ENCODE measurements around the gene ASPDH. TPM values are rescaled to one million over a fixed set of nuclear protein-coding genes. Genes with fewer than 3 reads are reported as not detected.

ASPDH gene
- total and polyA plus RNA-seq, 2 of the 13 experiments (the other 11 are each of a cell fraction or from before 2014, with no cell fraction given) = 2.2 to 3.3 TPM

DNA sequence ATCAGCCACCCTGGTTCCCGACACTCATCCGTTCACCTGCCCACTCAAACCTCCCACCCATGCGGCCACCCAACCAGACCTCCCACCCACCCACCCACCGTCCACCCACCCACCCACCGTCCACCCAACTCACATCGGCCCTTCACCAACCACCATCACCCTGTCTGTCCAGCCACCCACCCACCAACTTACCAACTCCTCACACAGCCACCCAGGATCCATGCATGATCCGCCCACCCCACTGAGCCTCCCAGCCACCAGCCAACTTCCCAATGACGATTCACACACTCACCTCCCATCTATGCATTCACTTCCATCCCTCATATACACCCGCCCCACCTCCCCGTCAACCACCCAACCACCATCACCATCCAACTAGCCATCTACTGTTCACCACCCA lies 7.0 kb downstream of the ASPDH start:
- Histone ChIP-seq H3K4me1 (ENCODE audit: insufficient read depth, low read length) (peaks cover 4% of the 10 kb centered on the region; the same call in 1 of the 2 replicates), H3K79me2 (ENCODE audit: insufficient read depth, low read length) (no peaks in the 10 kb centered on the region), H2AFZ (ENCODE audit: low read length) (no peak overlapping the region), H3K36me3 (replicated peaks in 1 of 2; ENCODE audit: control insufficient read depth in 1 of 2, insufficient read depth in 2 of 2, low read length in 2 of 2) (no peaks in the 10 kb centered on the region), H3K9me3 (ENCODE audit: low read length) (no peaks in the 10 kb centered on the region), H4K20me1 (ENCODE audit: insufficient read depth, low read length) (no peaks in the 10 kb centered on the region), H3K27ac (ENCODE audit: extremely low read length, insufficient read depth, low read length) (no peak overlapping the region), H3K9ac (ENCODE audit: insufficient read depth, low read depth, low read length) (no peak overlapping the region), H3K27me3 (ENCODE audit: control insufficient read depth in 1 of 2, insufficient read depth in 2 of 2, low read length in 2 of 2) (no peaks in the 10 kb centered on the region; a peak in 2 of 5 replicates), H3K4me3 (replicated peaks in 1 of 3; ENCODE audit: insufficient read depth in 1 of 3, low read depth in 2 of 3, low read length in 3 of 3) (no peak overlapping the region), H3K4me2 (ENCODE audit: low read depth, low read length) (no peak overlapping the region)
- FAIRE-seq (no peak), DNase-seq (ENCODE audit: low spot score) (no peak), ATAC-seq (no peak)
- WGBS (ENCODE audit: low lambda C conversion rate) = 81% methylated on average over 9 of the region's 10 CpGs
- ChIA-PET CTCF (ENCODE audit: low intra/inter-chr PET ratio, low total read pairs) (no interaction called here), POLR2A (no interaction called here)
- intact Hi-C loops (cut with micrococcal nuclease; ENCODE audit: unreplicated experiment) (no loop called here), in situ Hi-C loops (cut with HindIII; ENCODE audit: extremely low pct_ligation_motif_present, low pct_unique_long_range_greater_than_20kb) (no loop called here)
- no TSS peak for BruUV-seq (replicated peaks)
- TF ChIP-seq, protein P1, sequence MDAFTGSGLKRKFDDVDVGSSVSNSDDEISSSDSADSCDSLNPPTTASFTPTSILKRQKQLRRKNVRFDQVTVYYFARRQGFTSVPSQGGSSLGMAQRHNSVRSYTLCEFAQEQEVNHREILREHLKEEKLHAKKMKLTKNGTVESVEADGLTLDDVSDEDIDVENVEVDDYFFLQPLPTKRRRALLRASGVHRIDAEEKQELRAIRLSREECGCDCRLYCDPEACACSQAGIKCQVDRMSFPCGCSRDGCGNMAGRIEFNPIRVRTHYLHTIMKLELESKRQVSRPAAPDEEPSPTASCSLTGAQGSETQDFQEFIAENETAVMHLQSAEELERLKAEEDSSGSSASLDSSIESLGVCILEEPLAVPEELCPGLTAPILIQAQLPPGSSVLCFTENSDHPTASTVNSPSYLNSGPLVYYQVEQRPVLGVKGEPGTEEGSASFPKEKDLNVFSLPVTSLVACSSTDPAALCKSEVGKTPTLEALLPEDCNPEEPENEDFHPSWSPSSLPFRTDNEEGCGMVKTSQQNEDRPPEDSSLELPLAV (CRISPR knock-in tag; conservative IDR thresholded peaks at IDR 0.05; ENCODE audit: low read depth) = no peak
- TF ChIP-seq, protein P2, sequence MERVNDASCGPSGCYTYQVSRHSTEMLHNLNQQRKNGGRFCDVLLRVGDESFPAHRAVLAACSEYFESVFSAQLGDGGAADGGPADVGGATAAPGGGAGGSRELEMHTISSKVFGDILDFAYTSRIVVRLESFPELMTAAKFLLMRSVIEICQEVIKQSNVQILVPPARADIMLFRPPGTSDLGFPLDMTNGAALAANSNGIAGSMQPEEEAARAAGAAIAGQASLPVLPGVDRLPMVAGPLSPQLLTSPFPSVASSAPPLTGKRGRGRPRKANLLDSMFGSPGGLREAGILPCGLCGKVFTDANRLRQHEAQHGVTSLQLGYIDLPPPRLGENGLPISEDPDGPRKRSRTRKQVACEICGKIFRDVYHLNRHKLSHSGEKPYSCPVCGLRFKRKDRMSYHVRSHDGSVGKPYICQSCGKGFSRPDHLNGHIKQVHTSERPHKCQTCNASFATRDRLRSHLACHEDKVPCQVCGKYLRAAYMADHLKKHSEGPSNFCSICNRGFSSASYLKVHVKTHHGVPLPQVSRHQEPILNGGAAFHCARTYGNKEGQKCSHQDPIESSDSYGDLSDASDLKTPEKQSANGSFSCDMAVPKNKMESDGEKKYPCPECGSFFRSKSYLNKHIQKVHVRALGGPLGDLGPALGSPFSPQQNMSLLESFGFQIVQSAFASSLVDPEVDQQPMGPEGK (CRISPR knock-in tag; IDR thresholded peaks at IDR 0.05) = no peak
- TF ChIP-seq GATAD2A (CRISPR knock-in tag; IDR thresholded peaks at IDR 0.05) (no peak), HMG20B (CRISPR knock-in tag; conservative IDR thresholded peaks at IDR 0.05) (no peak), HDAC6 (IDR thresholded peaks at IDR 0.05; ENCODE audit: low read depth, low read length) (no peak), MTA1 (CRISPR knock-in tag; IDR thresholded peaks at IDR 0.05; ENCODE audit: borderline replicate concordance) (no peak), HOXA7 (CRISPR knock-in tag; IDR thresholded peaks at IDR 0.05) (no peak), MIXL1 (CRISPR knock-in tag; IDR thresholded peaks at IDR 0.05) (no peak), FIP1L1 (IDR thresholded peaks at IDR 0.05; ENCODE audit: borderline replicate concordance, insufficient read depth, low read depth, low read length) (no peak), THAP11 (CRISPR knock-in tag; IDR thresholded peaks at IDR 0.05) (no peak), ATM (IDR thresholded peaks at IDR 0.05; ENCODE audit: borderline replicate concordance) (no peak), MZF1 (CRISPR knock-in tag; IDR thresholded peaks at IDR 0.05; ENCODE audit: borderline replicate concordance) (no peak), ZNF563 (CRISPR knock-in tag; IDR thresholded peaks at IDR 0.05) (no peak), MYNN (CRISPR knock-in tag; IDR thresholded peaks at IDR 0.05; ENCODE audit: low read depth) (no peak)
- TF ChIP-seq, protein P3, sequence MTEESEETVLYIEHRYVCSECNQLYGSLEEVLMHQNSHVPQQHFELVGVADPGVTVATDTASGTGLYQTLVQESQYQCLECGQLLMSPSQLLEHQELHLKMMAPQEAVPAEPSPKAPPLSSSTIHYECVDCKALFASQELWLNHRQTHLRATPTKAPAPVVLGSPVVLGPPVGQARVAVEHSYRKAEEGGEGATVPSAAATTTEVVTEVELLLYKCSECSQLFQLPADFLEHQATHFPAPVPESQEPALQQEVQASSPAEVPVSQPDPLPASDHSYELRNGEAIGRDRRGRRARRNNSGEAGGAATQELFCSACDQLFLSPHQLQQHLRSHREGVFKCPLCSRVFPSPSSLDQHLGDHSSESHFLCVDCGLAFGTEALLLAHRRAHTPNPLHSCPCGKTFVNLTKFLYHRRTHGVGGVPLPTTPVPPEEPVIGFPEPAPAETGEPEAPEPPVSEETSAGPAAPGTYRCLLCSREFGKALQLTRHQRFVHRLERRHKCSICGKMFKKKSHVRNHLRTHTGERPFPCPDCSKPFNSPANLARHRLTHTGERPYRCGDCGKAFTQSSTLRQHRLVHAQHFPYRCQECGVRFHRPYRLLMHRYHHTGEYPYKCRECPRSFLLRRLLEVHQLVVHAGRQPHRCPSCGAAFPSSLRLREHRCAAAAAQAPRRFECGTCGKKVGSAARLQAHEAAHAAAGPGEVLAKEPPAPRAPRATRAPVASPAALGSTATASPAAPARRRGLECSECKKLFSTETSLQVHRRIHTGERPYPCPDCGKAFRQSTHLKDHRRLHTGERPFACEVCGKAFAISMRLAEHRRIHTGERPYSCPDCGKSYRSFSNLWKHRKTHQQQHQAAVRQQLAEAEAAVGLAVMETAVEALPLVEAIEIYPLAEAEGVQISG (CRISPR knock-in tag; IDR thresholded peaks at IDR 0.05) = no peak
- TF ChIP-seq, protein P4, sequence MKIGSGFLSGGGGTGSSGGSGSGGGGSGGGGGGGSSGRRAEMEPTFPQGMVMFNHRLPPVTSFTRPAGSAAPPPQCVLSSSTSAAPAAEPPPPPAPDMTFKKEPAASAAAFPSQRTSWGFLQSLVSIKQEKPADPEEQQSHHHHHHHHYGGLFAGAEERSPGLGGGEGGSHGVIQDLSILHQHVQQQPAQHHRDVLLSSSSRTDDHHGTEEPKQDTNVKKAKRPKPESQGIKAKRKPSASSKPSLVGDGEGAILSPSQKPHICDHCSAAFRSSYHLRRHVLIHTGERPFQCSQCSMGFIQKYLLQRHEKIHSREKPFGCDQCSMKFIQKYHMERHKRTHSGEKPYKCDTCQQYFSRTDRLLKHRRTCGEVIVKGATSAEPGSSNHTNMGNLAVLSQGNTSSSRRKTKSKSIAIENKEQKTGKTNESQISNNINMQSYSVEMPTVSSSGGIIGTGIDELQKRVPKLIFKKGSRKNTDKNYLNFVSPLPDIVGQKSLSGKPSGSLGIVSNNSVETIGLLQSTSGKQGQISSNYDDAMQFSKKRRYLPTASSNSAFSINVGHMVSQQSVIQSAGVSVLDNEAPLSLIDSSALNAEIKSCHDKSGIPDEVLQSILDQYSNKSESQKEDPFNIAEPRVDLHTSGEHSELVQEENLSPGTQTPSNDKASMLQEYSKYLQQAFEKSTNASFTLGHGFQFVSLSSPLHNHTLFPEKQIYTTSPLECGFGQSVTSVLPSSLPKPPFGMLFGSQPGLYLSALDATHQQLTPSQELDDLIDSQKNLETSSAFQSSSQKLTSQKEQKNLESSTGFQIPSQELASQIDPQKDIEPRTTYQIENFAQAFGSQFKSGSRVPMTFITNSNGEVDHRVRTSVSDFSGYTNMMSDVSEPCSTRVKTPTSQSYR (CRISPR knock-in tag; IDR thresholded peaks at IDR 0.05; ENCODE audit: borderline replicate concordance) = no peak
